ENCODE results near the gene CYP19A1.
A peak's percentile ranks its signal among the peaks of the same experiment; 100 is the strongest.
"Not testable (repeated sequence)": the region's sequence is repeated elsewhere in the genome, so short reads cannot be mapped to it uniquely, and the experiment has no call there.

Gene CYP19A1

GRCh38 chr15:51282241-51282640 is 56.2 kb downstream of the CYP19A1 start:
- H3K27me3 ChIP-seq (ENCODE audit: control insufficient read depth, insufficient read depth, low read length, poor library complexity, severe bottlenecking); H3K4me3 ChIP-seq (ENCODE audit: insufficient read depth, low read depth, low read length); H3K36me3 ChIP-seq (ENCODE audit: control insufficient read depth, insufficient read depth, low read length); H3K27ac ChIP-seq (ENCODE audit: insufficient read depth, low read depth, low read length, poor library complexity, severe bottlenecking); H3K9me3 ChIP-seq (ENCODE audit: control insufficient read depth, low read length); H3K4me1 ChIP-seq (ENCODE audit: control insufficient read depth, insufficient read depth, low read length): not testable (repeated sequence)
- WGBS, 2 experiments, result 93 to 96% methylated on average over 2 of the region's 2 CpGs

DNA sequence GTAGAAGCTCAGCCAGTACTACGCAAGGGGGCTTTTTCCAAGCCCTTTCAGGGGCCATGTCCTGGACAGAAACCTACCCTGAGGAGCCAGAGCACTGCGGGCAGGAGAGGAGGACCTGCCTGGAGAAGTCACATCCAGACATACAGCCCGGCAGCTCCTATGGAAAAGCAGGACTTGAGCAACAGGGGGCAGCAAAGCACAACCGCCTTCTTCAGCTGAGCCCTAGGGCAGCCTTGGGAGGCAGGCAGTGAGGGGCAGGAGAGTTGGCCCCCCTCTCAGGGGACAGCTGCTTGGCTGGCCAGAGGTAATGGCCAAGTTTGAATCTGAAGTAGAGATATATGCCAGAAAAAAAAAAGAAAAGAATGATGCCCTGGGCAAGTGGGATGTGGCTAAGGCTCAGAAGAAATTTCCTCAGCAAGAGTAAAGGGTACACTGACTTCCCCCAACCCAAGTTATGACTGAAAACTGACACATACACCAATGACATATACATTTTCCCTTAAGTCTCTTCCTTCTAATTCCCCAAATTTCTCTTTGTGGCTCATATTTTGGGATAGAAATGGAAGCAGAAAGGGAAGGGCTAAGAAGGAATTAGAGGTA is 56.9 kb downstream of the CYP19A1 start:
- no peak overlapping the region for H3K4me3 ChIP-seq (ENCODE audit: insufficient read depth, low read depth, low read length)
- no peaks in the 10 kb centered on the region for H3K27me3 ChIP-seq (ENCODE audit: control insufficient read depth, insufficient read depth, low read length, poor library complexity, severe bottlenecking)
- WGBS, 2 experiments, result 51 to 55% methylated on average over 4 of the region's 4 CpGs
- H3K36me3 ChIP-seq (ENCODE audit: control insufficient read depth, insufficient read depth, low read length), result no peaks in the 10 kb centered on the region
- H3K27ac ChIP-seq (ENCODE audit: insufficient read depth, low read depth, low read length, poor library complexity, severe bottlenecking), result no peak overlapping the region
- peaks cover 2% of the 10 kb centered on the region for H3K4me1 ChIP-seq (ENCODE audit: control insufficient read depth, insufficient read depth, low read length)
- H3K9me3 ChIP-seq (ENCODE audit: control insufficient read depth, low read length), result no peaks in the 10 kb centered on the region

GRCh38 chr15:51280838-51281237 is 57.6 kb downstream of the CYP19A1 start:
- no peak overlapping the region for H3K27ac ChIP-seq (ENCODE audit: insufficient read depth, low read depth, low read length, poor library complexity, severe bottlenecking)
- H3K4me1 ChIP-seq (ENCODE audit: control insufficient read depth, insufficient read depth, low read length), result peaks cover 4% of the 10 kb centered on the region
- WGBS, 2 experiments, result 94 to 95% methylated on average over 4 of the region's 4 CpGs
- no peak overlapping the region for H3K4me3 ChIP-seq (ENCODE audit: insufficient read depth, low read depth, low read length)
- H3K36me3 ChIP-seq (ENCODE audit: control insufficient read depth, insufficient read depth, low read length), result no peaks in the 10 kb centered on the region
- H3K27me3 ChIP-seq (ENCODE audit: control insufficient read depth, insufficient read depth, low read length, poor library complexity, severe bottlenecking), result no peaks in the 10 kb centered on the region
- H3K9me3 ChIP-seq (ENCODE audit: control insufficient read depth, low read length), result no peaks in the 10 kb centered on the region

DNA sequence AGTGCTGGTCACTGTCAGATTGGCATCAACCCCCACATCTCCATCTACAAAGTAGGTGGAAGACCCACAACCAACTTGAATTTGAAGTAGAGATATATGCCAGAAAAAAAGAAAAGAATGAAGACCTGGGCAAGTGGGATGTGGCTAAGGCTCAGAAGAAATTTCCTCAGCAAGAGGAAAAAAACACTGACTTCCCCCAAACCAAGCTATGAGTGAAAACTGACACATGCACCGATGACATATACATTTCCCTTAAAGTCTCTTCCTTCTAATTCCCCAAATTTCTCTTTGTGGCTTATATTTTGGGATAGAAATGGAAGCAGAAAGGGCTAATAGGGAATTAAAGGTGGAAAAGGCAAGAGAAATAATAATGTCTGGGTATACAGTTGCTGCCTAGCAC is 59.0 kb downstream of the CYP19A1 start:
- Histone ChIP-seq H3K27ac (ENCODE audit: insufficient read depth, low read depth, low read length, poor library complexity, severe bottlenecking) (no peak overlapping the region), H3K4me1 (ENCODE audit: control insufficient read depth, insufficient read depth, low read length) (peaks cover 4% of the 10 kb centered on the region), H3K27me3 (ENCODE audit: control insufficient read depth, insufficient read depth, low read length, poor library complexity, severe bottlenecking) (no peaks in the 10 kb centered on the region), H3K4me3 (ENCODE audit: insufficient read depth, low read depth, low read length) (no peak overlapping the region), H3K9me3 (ENCODE audit: control insufficient read depth, low read length) (no peaks in the 10 kb centered on the region), H3K36me3 (ENCODE audit: control insufficient read depth, insufficient read depth, low read length) (no peaks in the 10 kb centered on the region)
- WGBS, 2 experiments, result no CpG with 5 or more reads among the region's 1 CpG

DNA sequence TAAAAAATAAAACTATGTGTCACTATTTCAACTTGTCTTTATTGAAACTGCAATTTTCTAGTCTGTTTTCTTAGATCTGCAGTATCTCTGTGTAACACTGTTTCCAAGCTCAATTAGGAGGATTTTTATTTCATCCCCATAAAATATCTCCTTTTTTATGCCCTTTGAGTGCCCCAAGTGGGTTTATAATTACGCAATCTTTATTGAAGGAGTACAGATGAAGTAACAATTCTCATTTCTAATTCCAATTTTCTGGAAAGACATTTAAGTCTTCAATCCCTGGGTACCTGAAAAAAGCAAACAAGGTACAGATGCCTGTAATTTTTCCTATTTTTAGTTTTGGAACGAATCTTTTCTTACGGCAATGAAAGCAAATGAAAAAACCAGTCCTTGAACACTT is 61.3 kb downstream of the CYP19A1 start:
- Histone ChIP-seq H3K4me1 (ENCODE audit: control insufficient read depth, insufficient read depth, low read length) (peaks cover 4% of the 10 kb centered on the region), H3K27ac (ENCODE audit: insufficient read depth, low read depth, low read length, poor library complexity, severe bottlenecking) (no peak overlapping the region), H3K27me3 (ENCODE audit: control insufficient read depth, insufficient read depth, low read length, poor library complexity, severe bottlenecking) (no peaks in the 10 kb centered on the region), H3K4me3 (ENCODE audit: insufficient read depth, low read depth, low read length) (no peak overlapping the region), H3K9me3 (ENCODE audit: control insufficient read depth, low read length) (no peaks in the 10 kb centered on the region), H3K36me3 (ENCODE audit: control insufficient read depth, insufficient read depth, low read length) (no peaks in the 10 kb centered on the region)
- 95 to 100% methylated on average over 2 to 3 of the region's 3 CpGs for WGBS, 2 experiments

GRCh38 chr15:51274956-51275355 is 63.4 kb downstream of the CYP19A1 start:
- H3K27ac ChIP-seq (ENCODE audit: insufficient read depth, low read depth, low read length, poor library complexity, severe bottlenecking), result no peak overlapping the region
- 93 to 96% methylated on average over 4 of the region's 4 CpGs for WGBS, 2 experiments
- no peaks in the 10 kb centered on the region for H3K36me3 ChIP-seq (ENCODE audit: control insufficient read depth, insufficient read depth, low read length)
- H3K27me3 ChIP-seq (ENCODE audit: control insufficient read depth, insufficient read depth, low read length, poor library complexity, severe bottlenecking), result no peaks in the 10 kb centered on the region
- peaks cover 4% of the 10 kb centered on the region for H3K4me1 ChIP-seq (ENCODE audit: control insufficient read depth, insufficient read depth, low read length)
- no peak overlapping the region for H3K4me3 ChIP-seq (ENCODE audit: insufficient read depth, low read depth, low read length)
- no peaks in the 10 kb centered on the region for H3K9me3 ChIP-seq (ENCODE audit: control insufficient read depth, low read length)

DNA sequence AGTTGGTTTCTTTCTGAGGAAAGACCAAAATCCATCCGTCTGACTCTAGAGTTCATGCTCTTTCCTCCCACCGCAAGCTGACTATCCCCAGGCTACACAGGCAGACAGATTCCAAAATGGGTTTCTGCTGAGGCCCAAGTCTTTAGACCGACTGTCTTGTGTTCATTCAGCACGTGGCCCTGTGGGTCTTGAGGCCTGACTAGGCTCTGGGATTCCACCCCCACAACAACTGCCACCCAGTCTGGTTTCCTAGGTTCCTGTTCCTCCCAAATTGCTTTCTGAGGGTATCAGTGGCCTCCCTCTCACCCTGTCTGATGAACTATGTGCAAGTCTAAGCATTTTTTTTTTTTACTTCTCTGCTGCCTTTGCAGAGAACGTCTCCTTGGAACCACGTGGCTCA is 67.7 kb downstream of the CYP19A1 start:
- Histone ChIP-seq H3K4me1 (ENCODE audit: control insufficient read depth, insufficient read depth, low read length) (peaks cover 8% of the 10 kb centered on the region), H3K27me3 (ENCODE audit: control insufficient read depth, insufficient read depth, low read length, poor library complexity, severe bottlenecking) (peaks cover 30% of the 10 kb centered on the region), H3K4me3 (ENCODE audit: insufficient read depth, low read depth, low read length) (no peak overlapping the region), H3K36me3 (ENCODE audit: control insufficient read depth, insufficient read depth, low read length) (no peaks in the 10 kb centered on the region), H3K9me3 (ENCODE audit: control insufficient read depth, low read length) (no peaks in the 10 kb centered on the region), H3K27ac (ENCODE audit: insufficient read depth, low read depth, low read length, poor library complexity, severe bottlenecking) (no peak overlapping the region)
- 88 to 93% methylated on average over 6 of the region's 6 CpGs for WGBS, 2 experiments

DNA sequence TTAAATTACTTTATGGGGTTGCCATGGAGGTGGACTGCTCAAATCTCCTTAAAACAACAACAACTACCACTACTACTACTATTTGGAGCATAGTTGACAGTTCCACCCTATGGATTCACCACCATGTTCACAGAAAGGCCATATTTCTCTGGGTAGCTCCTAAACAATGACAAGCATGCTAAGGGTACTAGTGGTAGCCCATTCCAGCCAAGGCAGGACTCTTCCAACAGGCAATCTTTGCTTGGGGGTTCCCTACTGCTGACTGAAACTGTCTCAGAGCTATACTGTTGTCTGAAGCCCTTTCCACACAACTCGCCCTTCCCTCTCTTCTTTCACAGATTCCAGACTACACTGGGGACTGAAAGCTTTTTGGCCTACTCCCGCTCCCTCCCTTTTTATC is 68.9 kb downstream of the CYP19A1 start:
- H3K9me3 ChIP-seq (ENCODE audit: control insufficient read depth, low read length), result no peaks in the 10 kb centered on the region
- no peaks in the 10 kb centered on the region for H3K36me3 ChIP-seq (ENCODE audit: control insufficient read depth, insufficient read depth, low read length)
- peaks cover 8% of the 10 kb centered on the region for H3K4me1 ChIP-seq (ENCODE audit: control insufficient read depth, insufficient read depth, low read length)
- H3K27ac ChIP-seq (ENCODE audit: insufficient read depth, low read depth, low read length, poor library complexity, severe bottlenecking), result no peak overlapping the region
- WGBS, 2 experiments, result 44% methylated on average over 2 of the region's 2 CpGs
- peaks cover 38% of the 10 kb centered on the region for H3K27me3 ChIP-seq (ENCODE audit: control insufficient read depth, insufficient read depth, low read length, poor library complexity, severe bottlenecking)
- H3K4me3 ChIP-seq (ENCODE audit: insufficient read depth, low read depth, low read length), result no peak overlapping the region

- WGBS, 2 experiments, result 8 to 19% methylated on average over 8 to 11 of the region's 11 CpGs
- H3K4me3 ChIP-seq (ENCODE audit: insufficient read depth, low read depth, low read length), result peak overlapping the region; percentile 39
- H3K27ac ChIP-seq (ENCODE audit: insufficient read depth, low read depth, low read length, poor library complexity, severe bottlenecking), result no peak overlapping the region
- peaks cover 8% of the 10 kb centered on the region for H3K4me1 ChIP-seq (ENCODE audit: control insufficient read depth, insufficient read depth, low read length)
- H3K36me3 ChIP-seq (ENCODE audit: control insufficient read depth, insufficient read depth, low read length), result no peaks in the 10 kb centered on the region
- H3K27me3 ChIP-seq (ENCODE audit: control insufficient read depth, insufficient read depth, low read length, poor library complexity, severe bottlenecking), result peaks cover 38% of the 10 kb centered on the region
- H3K9me3 ChIP-seq (ENCODE audit: control insufficient read depth, low read length), result no peaks in the 10 kb centered on the region
Observed at GRCh38 chr15:51267703-51268083, 70.7 kb downstream of the CYP19A1 start.

DNA sequence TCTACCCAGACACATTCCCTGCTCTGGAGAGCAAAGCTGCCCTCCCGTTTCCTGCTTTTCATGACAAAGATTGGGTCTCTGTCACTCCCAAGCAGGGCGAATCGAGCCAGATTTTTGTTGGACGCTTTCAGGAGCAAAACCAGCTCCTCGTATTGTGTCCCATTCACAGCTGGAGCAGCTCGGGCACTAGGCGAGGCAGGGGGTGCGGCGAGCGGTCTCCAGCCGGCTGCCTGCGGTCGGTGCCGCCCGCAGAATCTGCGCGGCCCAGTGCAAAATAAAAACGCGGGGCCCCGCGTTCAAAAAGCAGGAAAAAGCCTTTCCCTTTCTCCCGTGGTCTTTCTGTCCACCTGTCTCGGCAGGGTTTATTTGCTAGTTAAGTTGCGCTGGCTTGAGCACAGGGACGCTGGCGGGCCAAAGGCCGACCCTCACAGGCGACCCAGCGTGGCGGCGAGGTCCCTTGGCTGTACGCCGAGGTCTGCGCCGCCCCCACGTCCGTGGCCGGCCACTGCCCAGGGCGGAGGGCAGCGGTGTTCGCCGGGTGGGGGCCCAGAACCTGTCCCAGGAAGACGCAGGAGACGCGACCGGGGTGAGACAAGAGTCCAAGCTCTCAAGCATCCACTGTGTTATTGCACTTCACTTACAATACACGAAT is 71.2 kb downstream of the CYP19A1 start:
- Histone ChIP-seq H3K36me3 (ENCODE audit: control insufficient read depth, insufficient read depth, low read length) (no peaks in the 10 kb centered on the region), H3K4me1 (ENCODE audit: control insufficient read depth, insufficient read depth, low read length) (peaks cover 8% of the 10 kb centered on the region), H3K4me3 (ENCODE audit: insufficient read depth, low read depth, low read length) (peak overlapping the region; percentile 39), H3K27ac (ENCODE audit: insufficient read depth, low read depth, low read length, poor library complexity, severe bottlenecking) (no peak overlapping the region), H3K27me3 (ENCODE audit: control insufficient read depth, insufficient read depth, low read length, poor library complexity, severe bottlenecking) (peaks cover 38% of the 10 kb centered on the region), H3K9me3 (ENCODE audit: control insufficient read depth, low read length) (no peaks in the 10 kb centered on the region)
- WGBS, 2 experiments, result 1% methylated on average over 47 of the region's 47 CpGs
